ENCODE data around the gene CACNA2D3. TPM values are rescaled to one million over a fixed set of nuclear protein-coding genes. Genes with fewer than 3 reads are reported as not detected.

Gene CACNA2D3
- total RNA-seq, 2 experiments from 2014 or later: not detected

DNA sequence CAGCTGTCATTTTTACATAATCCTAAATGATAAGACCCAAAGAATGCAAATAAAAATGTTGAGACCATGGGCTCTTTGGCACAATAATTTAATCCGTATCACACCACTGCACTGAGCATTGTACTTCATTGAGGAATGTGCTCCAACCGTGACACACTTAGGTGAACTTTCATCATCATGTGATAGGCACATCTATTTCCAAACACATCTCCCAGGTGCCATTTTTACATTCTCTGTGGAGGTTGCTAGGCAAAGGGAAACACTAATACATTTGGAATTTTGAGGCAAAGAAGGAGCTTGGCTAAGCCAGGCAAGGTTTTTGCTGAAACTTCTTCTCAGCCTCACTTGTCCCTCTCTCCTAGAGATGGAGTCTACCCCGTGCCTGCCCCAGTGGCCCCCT lies 736.8 kb downstream of the CACNA2D3 start:
- no peaks in the 10 kb centered on the region for H3K9me2 ChIP-seq (ENCODE audit: insufficient read depth, low read length)
- TF ChIP-seq EZH2phosphoT487 (IDR thresholded peaks at IDR 0.05; ENCODE audit: borderline replicate concordance, low read depth, low read length): no peak
- TF ChIP-seq, protein P1, sequence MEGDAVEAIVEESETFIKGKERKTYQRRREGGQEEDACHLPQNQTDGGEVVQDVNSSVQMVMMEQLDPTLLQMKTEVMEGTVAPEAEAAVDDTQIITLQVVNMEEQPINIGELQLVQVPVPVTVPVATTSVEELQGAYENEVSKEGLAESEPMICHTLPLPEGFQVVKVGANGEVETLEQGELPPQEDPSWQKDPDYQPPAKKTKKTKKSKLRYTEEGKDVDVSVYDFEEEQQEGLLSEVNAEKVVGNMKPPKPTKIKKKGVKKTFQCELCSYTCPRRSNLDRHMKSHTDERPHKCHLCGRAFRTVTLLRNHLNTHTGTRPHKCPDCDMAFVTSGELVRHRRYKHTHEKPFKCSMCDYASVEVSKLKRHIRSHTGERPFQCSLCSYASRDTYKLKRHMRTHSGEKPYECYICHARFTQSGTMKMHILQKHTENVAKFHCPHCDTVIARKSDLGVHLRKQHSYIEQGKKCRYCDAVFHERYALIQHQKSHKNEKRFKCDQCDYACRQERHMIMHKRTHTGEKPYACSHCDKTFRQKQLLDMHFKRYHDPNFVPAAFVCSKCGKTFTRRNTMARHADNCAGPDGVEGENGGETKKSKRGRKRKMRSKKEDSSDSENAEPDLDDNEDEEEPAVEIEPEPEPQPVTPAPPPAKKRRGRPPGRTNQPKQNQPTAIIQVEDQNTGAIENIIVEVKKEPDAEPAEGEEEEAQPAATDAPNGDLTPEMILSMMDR (conservative IDR thresholded peaks at IDR 0.05; ENCODE audit: low read length): no peak
- CTCF ChIA-PET (ENCODE audit: unreplicated experiment): no interaction called here
- no peak overlapping the region for H3K4me3 ChIP-seq (ENCODE audit: low read depth, low read length, poor library complexity, severe bottlenecking)
- intact Hi-C loops (cut with micrococcal nuclease; ENCODE audit: unreplicated experiment): loop anchor here (10.0 kb wide), 3 partner anchors 546 to 626 kb away; partner anchors contain the start of gene WNT5A
- H3K36me3 ChIP-seq (ENCODE audit: insufficient read depth, low read length): no peaks in the 10 kb centered on the region
- no peak overlapping the region for H2AFZ ChIP-seq (ENCODE audit: low read length)
- POLR2A ChIA-PET: interaction anchor here (0.6 kb wide), 1 partner anchor 490 kb away, joined by 3 read pairs; no protein-coding TSS in a partner anchor
- no peaks in the 10 kb centered on the region for H3K4me1 ChIP-seq (ENCODE audit: insufficient read depth, low read length, poor library complexity, severe bottlenecking)
- no peaks in the 10 kb centered on the region for H3K9me3 ChIP-seq (ENCODE audit: low read length)
- no TSS peak for BruUV-seq (replicated peaks)
- DNase-seq (ENCODE audit: low spot score): no peak
- H3K27ac ChIP-seq (ENCODE audit: low read depth, low read length, poor library complexity, severe bottlenecking): no peak overlapping the region
- no peak overlapping the region for H3K4me2 ChIP-seq (ENCODE audit: low read length)
- H3K79me2 ChIP-seq (ENCODE audit: insufficient read depth, low read depth, low read length): no peaks in the 10 kb centered on the region
- H4K20me1 ChIP-seq (ENCODE audit: insufficient read depth, low read length): no peaks in the 10 kb centered on the region

DNA sequence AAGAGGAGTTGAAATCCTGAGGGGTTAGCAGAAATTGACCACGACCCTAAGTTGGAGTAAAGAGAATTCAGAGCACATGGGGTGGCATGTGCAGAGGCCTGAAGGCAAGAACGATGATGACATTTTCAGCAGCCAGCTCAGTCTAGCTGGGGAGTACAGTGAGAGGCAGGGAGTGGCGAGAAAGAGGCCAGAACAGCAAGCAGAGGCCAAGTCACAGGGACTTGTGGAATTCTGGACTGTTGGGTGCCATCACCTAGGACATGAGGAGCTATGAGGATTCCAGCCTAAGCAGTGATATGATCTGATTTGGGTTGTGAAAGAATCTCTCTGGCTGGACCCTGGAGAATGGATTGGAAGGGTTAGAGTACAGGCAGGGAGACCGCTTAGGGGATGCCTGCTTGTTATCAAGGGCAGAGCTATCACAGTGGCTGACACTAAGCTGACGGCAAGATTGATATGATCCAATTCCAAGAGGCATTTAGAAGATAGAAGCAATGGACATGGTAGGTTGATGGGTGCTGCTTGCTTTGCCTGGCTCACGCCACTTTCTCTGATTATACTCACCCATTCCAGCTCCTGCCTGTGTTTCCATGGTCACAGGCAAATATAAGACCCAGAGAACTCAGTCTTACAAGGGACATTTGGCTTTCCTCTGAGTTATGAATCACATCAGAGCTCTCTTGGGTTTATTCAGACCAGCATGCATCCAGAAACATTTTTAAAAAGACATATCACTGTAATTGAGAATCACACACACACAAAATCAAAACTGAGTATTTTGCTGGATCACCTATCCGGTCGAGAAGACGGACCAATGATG lies 739.1 kb downstream of the CACNA2D3 start:
- CTCF ChIA-PET (ENCODE audit: unreplicated experiment): no interaction called here

More for the DNA sequence above, 739.1 kb downstream of the CACNA2D3 start:
- TF ChIP-seq, protein P1 (conservative IDR thresholded peaks at IDR 0.05; ENCODE audit: low read length): no peak
- no peak for TF ChIP-seq EZH2phosphoT487 (IDR thresholded peaks at IDR 0.05; ENCODE audit: borderline replicate concordance, low read depth, low read length)
- no peaks in the 10 kb centered on the region for H3K36me3 ChIP-seq (ENCODE audit: insufficient read depth, low read length)
- H4K20me1 ChIP-seq (ENCODE audit: insufficient read depth, low read length): no peaks in the 10 kb centered on the region
- H3K9me3 ChIP-seq (ENCODE audit: low read length): no peaks in the 10 kb centered on the region
- no TSS peak for BruUV-seq (replicated peaks)
- H3K79me2 ChIP-seq (ENCODE audit: insufficient read depth, low read depth, low read length): no peaks in the 10 kb centered on the region
- no peak overlapping the region for H3K27ac ChIP-seq (ENCODE audit: low read depth, low read length, poor library complexity, severe bottlenecking)
- no peak for DNase-seq (ENCODE audit: low spot score)
- intact Hi-C loops (cut with micrococcal nuclease; ENCODE audit: unreplicated experiment): no loop called here
- no peak overlapping the region for H2AFZ ChIP-seq (ENCODE audit: low read length)
- H3K4me1 ChIP-seq (ENCODE audit: insufficient read depth, low read length, poor library complexity, severe bottlenecking): no peaks in the 10 kb centered on the region
- H3K4me3 ChIP-seq (ENCODE audit: low read depth, low read length, poor library complexity, severe bottlenecking): no peak overlapping the region
- POLR2A ChIA-PET: interaction anchor here (0.6 to 1.0 kb wide), 2 partner anchors 11 to 1318 kb away, joined by 3 to 4 read pairs; no protein-coding TSS in a partner anchor
- H3K9me2 ChIP-seq (ENCODE audit: insufficient read depth, low read length): no peaks in the 10 kb centered on the region
- no peak overlapping the region for H3K4me2 ChIP-seq (ENCODE audit: low read length)
